Esophagus squamous epithelium (tissue), 5 donors: ENCODE data around the gene LMF1. TPM values are rescaled to one million over a fixed set of nuclear protein-coding genes. Genes with fewer than 3 reads are reported as not detected.
A peak's percentile ranks its signal among the peaks of the same experiment; 100 is the strongest.
"Not testable (repeated sequence)": the region's sequence is repeated elsewhere in the genome, so short reads cannot be mapped to it uniquely, and the experiment has no call there.

Experiments
- DNase-seq: peaks from one replicate; lab custom pipeline; 2025; lab: John Stamatoyannopoulos, UW
- H3K27ac ChIP-seq, 4 donors: fragments of 200-600 bp; sonication (generic); one replicate each; pipeline ENCODE4 v1.5.1; 2016 to 2019; ENCODE audit warnings: mild to moderate bottlenecking in 1 of 4
- H3K27me3 ChIP-seq, 4 donors: fragments of 200-600 bp; sonication (generic); 1 replicate in 3 of 4; 2 replicates in 1 of 4; pipeline versions ENCODE4 v1.5.1 to v1.6.0; 2017 to 2021; ENCODE audit warnings: antibody characterized with exemption in 1 of 4
- H3K36me3 ChIP-seq, 3 donors: fragments of 200-600 bp; sonication (generic); one replicate each; pipeline ENCODE4 v1.5.1; 2016 to 2019
- H3K4me1 ChIP-seq, 3 donors: fragments of 200-600 bp; sonication (generic); one replicate each; pipeline ENCODE4 v1.5.1; 2017 to 2019
- H3K4me3 ChIP-seq, 4 donors: fragments of 200-600 bp; sonication (generic); 1 replicate in 3 of 4; 2 replicates in 1 of 4; pipeline ENCODE4 v1.5.1; 2016 to 2019; ENCODE audit warnings: mild to moderate bottlenecking in 2 of 4, moderate library complexity in 1 of 4
- H3K9me3 ChIP-seq, 3 donors: fragments of 200-600 bp; sonication (generic); one replicate each; pipeline ENCODE4 v1.5.1; 2016 to 2019
- POLR2A ChIP-seq, 4 donors: fragments of 450-650 bp; IDR thresholded peaks; one replicate each; pipeline ENCODE4 v1.6.1; 2017; ENCODE audit warnings: antibody characterized with exemption in 4 of 4, mild to moderate bottlenecking in 4 of 4, moderate library complexity in 3 of 4
- WGBS, 2 donors: methylation state at CpG; one replicate each; pipeline ENCODE4 v1.1.5; 2018; 5-methylcytosine and 5-hydroxymethylcytosine counted together
- intact Hi-C: fragments of 100-400 bp; cut with DNase I; formaldehyde crosslinking; loops from one replicate; pipeline ENCODE4 v1.15.0; 2022
- total RNA-seq, 4 donors: library from RNA; depleted of rRNA; stranded (reverse); fragments of >200 nt; gene quantifications; one replicate each; pipeline ENCODE4 v1.1.0, GENCODE V29; 2016
- TF ChIP-seq, protein P1 (sequence below), 6 experiments: fragments of 450-650 bp in 4 of 6; fragments of 200-600 bp in 2 of 6; sonication (generic) in 2 of 6; IDR thresholded peaks; one replicate each; pipeline ENCODE4 v1.5.1; 2016 to 2019; ENCODE audit warnings: antibody characterized with exemption in 6 of 6, mild to moderate bottlenecking in 4 of 6, moderate library complexity in 4 of 6
- donor health status: DM: yes; HTN: yes; CAD: no.

Gene LMF1
- total RNA-seq, 4 donors from 2014 or later, result 13.3 to 34.4 (median 23.8) TPM

GRCh38 chr16:886084-886543 is 84.7 kb downstream of the LMF1 start:
- intact Hi-C loops, result no loop called here
- no peak for DNase-seq
- WGBS, 2 donors, result 41 to 58% methylated on average over 4 to 11 of the region's 20 CpGs
- H3K4me3 ChIP-seq, result peak overlapping the region in 1 of 4 donors; percentile 18
- peaks cover 0 to 4% (median 0%) of the 10 kb centered on the region in 3 donors for H3K4me1 ChIP-seq
- peaks cover 0 to 13% (median 0%) of the 10 kb centered on the region in 3 donors for H3K9me3 ChIP-seq
- H3K36me3 ChIP-seq, result peaks cover 0 to 52% (median 0%) of the 10 kb centered on the region in 3 donors
- no peak for TF ChIP-seq POLR2A (IDR thresholded peaks at IDR 0.05)
- TF ChIP-seq, protein P1, sequence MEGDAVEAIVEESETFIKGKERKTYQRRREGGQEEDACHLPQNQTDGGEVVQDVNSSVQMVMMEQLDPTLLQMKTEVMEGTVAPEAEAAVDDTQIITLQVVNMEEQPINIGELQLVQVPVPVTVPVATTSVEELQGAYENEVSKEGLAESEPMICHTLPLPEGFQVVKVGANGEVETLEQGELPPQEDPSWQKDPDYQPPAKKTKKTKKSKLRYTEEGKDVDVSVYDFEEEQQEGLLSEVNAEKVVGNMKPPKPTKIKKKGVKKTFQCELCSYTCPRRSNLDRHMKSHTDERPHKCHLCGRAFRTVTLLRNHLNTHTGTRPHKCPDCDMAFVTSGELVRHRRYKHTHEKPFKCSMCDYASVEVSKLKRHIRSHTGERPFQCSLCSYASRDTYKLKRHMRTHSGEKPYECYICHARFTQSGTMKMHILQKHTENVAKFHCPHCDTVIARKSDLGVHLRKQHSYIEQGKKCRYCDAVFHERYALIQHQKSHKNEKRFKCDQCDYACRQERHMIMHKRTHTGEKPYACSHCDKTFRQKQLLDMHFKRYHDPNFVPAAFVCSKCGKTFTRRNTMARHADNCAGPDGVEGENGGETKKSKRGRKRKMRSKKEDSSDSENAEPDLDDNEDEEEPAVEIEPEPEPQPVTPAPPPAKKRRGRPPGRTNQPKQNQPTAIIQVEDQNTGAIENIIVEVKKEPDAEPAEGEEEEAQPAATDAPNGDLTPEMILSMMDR (IDR thresholded peaks at IDR 0.05), result no peak
- no peaks in the 10 kb centered on the region for H3K27me3 ChIP-seq
- peak overlapping the region in 1 of 4 donors; percentile 61 for H3K27ac ChIP-seq

- no peak overlapping the region for H3K4me3 ChIP-seq
- H3K9me3 ChIP-seq, result peaks cover 0 to 13% (median 0%) of the 10 kb centered on the region in 3 donors
- H3K27me3 ChIP-seq, result no peaks in the 10 kb centered on the region
- TF ChIP-seq, protein P1 (IDR thresholded peaks at IDR 0.05), result no peak
- TF ChIP-seq POLR2A (IDR thresholded peaks at IDR 0.05), result no peak
- no peak overlapping the region for H3K27ac ChIP-seq
- 61 to 66% methylated on average over 11 of the region's 11 CpGs for WGBS, 2 donors
- no peak for DNase-seq
- peaks cover 0 to 47% (median 0%) of the 10 kb centered on the region in 3 donors for H3K36me3 ChIP-seq
- H3K4me1 ChIP-seq, result peaks cover 0 to 4% (median 0%) of the 10 kb centered on the region in 3 donors
- intact Hi-C loops, result no loop called here
These were observed 85.4 kb downstream of the LMF1 start for GRCh38 chr16:885391-885790.

- intact Hi-C loops, result no loop called here
- 87 to 89% methylated on average over 5 of the region's 5 CpGs for WGBS, 2 donors
- Histone ChIP-seq H3K27ac (no peak overlapping the region), H3K9me3 (peaks cover 0 to 13% (median 0%) of the 10 kb centered on the region in 3 donors), H3K4me3 (no peak overlapping the region), H3K36me3 (peaks cover 0 to 41% (median 0%) of the 10 kb centered on the region in 3 donors), H3K27me3 (no peaks in the 10 kb centered on the region), H3K4me1 (peaks cover 0 to 4% (median 0%) of the 10 kb centered on the region in 3 donors)
- no peak for DNase-seq
- TF ChIP-seq, protein P1 (IDR thresholded peaks at IDR 0.05), result no peak
- TF ChIP-seq POLR2A (IDR thresholded peaks at IDR 0.05), result no peak
These were observed 86.6 kb downstream of the LMF1 start for GRCh38 chr16:884232-884631.

GRCh38 chr16:883781-884180 is 87.0 kb downstream of the LMF1 start:
- intact Hi-C loops, result no loop called here

GRCh38 chr16:883340-883739 is 87.4 kb downstream of the LMF1 start:
- intact Hi-C loops, result no loop called here
- no peak for DNase-seq
- peaks cover 0 to 32% (median 0%) of the 10 kb centered on the region in 3 donors for H3K36me3 ChIP-seq
- H3K4me1 ChIP-seq, result peaks cover 0 to 4% (median 0%) of the 10 kb centered on the region in 3 donors
- 68 to 72% methylated on average over 3 of the region's 3 CpGs for WGBS, 2 donors
- peaks cover 0 to 13% (median 0%) of the 10 kb centered on the region in 3 donors for H3K9me3 ChIP-seq
- H3K4me3 ChIP-seq, result no peak overlapping the region
- no peak overlapping the region for H3K27ac ChIP-seq
- no peak for TF ChIP-seq POLR2A (IDR thresholded peaks at IDR 0.05)
- TF ChIP-seq, protein P1 (IDR thresholded peaks at IDR 0.05), result no peak
- H3K27me3 ChIP-seq, result no peaks in the 10 kb centered on the region

More at GRCh38 chr16:883781-884180, 87.0 kb downstream of the LMF1 start:
- no peak overlapping the region for H3K27ac ChIP-seq
- H3K4me1 ChIP-seq, result peaks cover 0 to 4% (median 0%) of the 10 kb centered on the region in 3 donors
- WGBS, 2 donors, result 92 to 93% methylated on average over 2 of the region's 2 CpGs
- H3K9me3 ChIP-seq, result peaks cover 0 to 13% (median 0%) of the 10 kb centered on the region in 3 donors
- no peak for DNase-seq
- TF ChIP-seq POLR2A (IDR thresholded peaks at IDR 0.05), result no peak
- TF ChIP-seq, protein P1 (IDR thresholded peaks at IDR 0.05), result no peak
- H3K27me3 ChIP-seq, result no peaks in the 10 kb centered on the region
- no peak overlapping the region for H3K4me3 ChIP-seq
- peaks cover 0 to 36% (median 0%) of the 10 kb centered on the region in 3 donors for H3K36me3 ChIP-seq

GRCh38 chr16:882671-883070 is 88.1 kb downstream of the LMF1 start:
- 87 to 92% methylated on average over 11 to 15 of the region's 15 CpGs for WGBS, 2 donors
- DNase-seq, result not testable (repeated sequence)

More at GRCh38 chr16:882671-883070, 88.1 kb downstream of the LMF1 start:
- Histone ChIP-seq H3K36me3 (peaks cover 0 to 25% (median 0%) of the 10 kb centered on the region in 3 donors), H3K9me3 (peaks cover 0 to 13% (median 0%) of the 10 kb centered on the region in 3 donors)
- H3K4me1 ChIP-seq, H3K27me3 ChIP-seq, H3K4me3 ChIP-seq, H3K27ac ChIP-seq, intact Hi-C loops: not testable (repeated sequence)
